Stimulated activated CD4-positive, alpha-beta T cell treated with anti-CD3 and anti-CD28 coated beads, Interleukin-15, amount 100 ng/mL, for 48 hours (primary cell): ENCODE data around the gene FIS1.
"Not testable (repeated sequence)": the region's sequence is repeated elsewhere in the genome, so short reads cannot be mapped to it uniquely, and the experiment has no call there.

ENCODE experiments used
- DNase-seq, 2 donors: peaks; one replicate each; pipeline ENCODE4 v3.0.0-alpha.2; 2020; ENCODE audit warnings: low read depth in 2 of 2

FIS1 gene

DNA sequence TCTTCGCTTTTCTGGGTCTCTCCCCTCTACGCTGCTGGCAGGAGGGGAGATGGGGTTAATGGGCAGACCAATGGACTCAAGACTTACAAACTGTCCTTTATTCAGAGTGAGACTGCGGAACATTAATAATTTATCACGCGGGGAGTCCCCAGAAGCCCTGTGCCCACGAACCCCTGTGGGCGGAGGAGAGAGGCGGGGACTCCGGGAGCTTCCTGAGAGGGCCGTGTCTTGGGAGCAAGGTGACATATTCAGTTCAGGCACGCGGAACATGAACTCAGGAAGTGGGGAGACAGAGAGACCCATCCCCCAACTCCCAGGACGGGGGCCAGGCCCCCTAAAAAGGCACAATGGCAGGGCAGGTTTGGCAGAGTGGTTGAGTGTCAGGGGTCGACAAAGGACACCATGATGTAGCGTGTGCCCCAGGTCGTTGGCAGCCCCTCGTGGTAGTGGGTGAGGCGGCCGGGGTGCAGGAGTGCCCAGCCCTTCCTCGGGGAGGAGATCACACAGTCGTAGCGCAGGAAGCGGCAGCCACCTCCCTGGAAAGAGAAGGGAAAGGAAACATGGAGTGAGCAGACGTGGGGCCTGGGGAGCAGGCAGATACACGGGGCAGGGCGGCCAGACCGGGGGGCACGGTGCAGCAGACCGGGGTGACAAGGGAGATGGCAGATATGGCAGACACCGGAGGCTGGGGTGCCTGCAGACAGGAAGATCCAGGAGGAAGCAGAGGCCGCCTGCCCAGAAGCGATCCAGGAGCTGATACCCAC is 38.8 kb downstream of the FIS1 start:
- DNase-seq: no peak

DNA sequence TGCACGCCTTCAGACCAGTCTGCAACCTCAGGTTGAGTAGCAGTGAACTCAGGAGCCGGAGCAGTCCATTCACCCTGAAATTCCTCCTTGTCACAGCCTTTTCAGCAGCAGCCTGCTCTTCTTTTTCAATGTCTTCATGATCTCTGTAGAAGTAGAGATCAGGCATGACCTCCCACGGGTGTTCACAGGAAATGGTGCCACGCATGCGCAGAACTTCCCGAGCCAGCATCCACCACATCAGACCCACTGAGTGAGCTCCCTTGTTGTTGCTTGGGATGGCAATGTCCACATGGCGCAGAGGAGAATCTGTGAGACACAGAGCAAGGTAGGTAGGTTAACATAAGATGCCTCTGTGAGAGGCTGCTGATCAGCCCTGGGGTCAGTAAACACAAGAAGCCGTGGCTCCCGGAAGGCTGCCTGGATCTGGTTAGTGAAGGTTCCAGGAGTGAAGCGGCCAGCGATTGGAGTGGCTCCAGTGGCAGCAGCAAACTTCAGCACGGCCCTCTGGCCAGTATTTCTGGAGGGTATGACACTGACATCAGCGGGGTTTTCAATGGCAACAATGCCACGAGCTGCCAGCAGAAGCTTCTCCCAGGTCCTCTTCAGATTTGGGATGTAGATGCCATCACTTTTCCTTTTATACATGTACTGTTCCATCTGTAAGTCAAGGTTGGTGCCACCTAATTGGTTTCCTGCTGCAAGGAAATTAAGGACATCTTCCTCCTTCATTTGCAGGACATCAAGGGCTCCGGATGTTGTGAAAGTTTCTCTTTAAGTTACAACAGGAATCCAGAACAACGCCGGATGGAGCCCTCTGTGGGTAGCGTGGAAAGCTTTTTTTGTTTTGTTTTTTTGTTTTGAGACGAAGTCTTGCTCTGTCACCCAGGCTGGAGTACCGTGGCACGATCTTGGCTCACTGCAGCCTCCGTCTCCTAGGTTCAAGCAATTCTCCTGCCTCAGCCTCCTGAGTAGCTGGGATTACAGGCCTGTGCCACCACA is 40.8 kb downstream of the FIS1 start:
- peak in 1 of 2 donors; percentile 13 for DNase-seq

DNA sequence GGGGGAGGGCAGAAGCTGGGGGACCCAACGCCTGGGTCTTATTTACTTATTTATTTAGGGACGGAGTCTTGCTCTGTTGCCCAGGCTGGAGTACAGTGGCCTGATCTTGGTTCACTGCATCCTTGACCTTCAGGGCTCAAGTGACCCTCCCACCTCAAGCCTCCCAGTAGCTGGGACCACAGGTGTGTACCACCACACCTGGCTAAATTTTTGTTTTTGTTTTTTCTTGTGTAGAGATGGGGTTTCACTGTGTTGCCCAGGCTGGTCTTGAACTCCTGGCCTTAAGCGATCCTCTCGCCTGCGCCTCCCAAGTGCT is 42.3 kb downstream of the FIS1 start:
- no peak for DNase-seq

DNA sequence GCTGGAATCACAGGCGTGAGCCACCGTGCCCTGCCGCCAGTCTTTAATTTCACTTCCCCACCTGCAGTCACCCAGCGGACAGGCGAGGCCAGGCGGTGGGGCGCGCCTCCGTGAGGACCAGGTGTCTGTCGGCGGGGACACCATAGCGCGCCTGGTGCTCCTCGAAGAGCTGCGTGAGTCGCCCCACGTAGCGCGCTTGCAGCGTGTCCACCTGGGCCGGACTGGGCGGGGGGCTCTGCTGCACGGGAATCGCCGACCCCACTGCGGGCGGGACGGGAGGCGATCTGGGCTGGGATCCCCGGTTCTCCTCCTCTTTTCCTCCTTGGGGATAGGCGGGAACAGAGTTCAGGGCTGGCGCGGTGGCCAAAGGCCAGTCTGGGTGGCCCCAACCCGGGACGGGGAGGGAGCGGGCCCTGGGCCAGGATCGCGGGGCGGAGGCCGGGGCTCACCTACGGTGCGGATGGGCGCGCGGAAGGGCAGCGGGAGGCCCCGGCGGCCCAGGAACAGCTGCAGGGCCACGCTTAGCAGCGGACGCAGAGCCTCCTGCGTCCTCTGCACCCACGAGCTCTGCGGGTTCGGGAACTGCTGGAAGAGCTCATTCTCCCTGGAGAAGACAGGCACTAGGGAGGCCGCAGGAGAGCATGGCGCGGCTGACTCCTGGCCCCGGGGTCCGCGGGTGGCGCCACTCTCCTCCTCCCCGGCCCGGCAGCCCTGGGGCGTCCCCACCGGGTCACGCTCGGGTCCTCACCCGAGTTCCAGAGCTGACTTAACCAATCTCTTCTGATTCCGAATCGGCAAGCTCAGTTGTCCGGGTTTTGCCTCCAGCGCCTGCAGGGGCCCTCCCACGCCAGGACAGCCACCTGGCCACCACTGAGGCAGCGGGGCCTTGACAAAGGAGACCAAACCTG is 42.9 kb downstream of the FIS1 start:
- no peak for DNase-seq

DNA sequence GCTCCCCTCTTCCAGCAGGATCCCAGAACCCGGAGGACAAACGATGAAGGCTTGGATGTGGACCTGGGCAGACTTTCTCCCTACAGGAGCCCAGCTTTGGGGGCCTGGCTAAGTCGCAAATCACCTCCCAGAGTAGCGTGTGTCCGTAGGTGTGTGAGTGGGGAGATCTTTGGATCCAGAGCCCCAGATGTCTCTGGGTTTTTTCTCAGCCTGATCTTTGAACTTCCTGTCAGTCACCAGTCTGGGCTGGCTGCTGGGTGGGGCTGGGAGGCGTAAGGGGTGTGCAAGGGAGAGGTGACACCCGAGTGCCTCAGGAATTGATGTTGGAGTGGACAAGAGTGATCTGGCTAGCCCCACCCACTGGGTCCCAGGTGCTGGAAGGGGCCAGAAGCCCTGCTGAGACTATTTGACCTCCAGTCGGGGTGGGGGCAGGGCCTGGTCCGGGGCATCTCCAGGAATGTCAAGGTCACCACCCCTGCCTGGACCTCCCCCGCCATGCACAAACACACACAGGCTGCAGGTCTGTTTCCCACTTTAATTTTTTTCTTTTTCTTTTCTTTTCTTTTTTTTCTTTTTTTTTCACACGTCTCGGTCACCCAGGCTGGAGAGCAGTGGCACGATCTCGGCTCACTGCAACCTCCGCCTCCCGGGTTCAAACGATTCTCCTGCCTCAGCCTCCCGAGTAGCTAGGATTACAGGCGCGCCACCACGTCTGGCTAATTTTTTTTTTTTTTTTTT is 43.9 kb downstream of the FIS1 start, which contains the start of gene MOGAT3:
Gene MOGAT3, minus strand, starts transcription at position 175 of the 738 bp plus-strand sequence. CDS start 182 bp downstream, outside the sequence.
- no peak for DNase-seq

GRCh38 chr7:101200504-101200861 is 44.4 kb downstream of the FIS1 start:
- no peak for DNase-seq

- DNase-seq: not testable (repeated sequence)
These were observed 45.4 kb downstream of the FIS1 start for GRCh38 chr7:101199522-101199921.

- no peak for DNase-seq
These were observed 46.4 kb downstream of the FIS1 start for GRCh38 chr7:101198476-101198875.

- no peak for DNase-seq
These were observed 46.9 kb downstream of the FIS1 start for GRCh38 chr7:101197991-101198390.

DNA sequence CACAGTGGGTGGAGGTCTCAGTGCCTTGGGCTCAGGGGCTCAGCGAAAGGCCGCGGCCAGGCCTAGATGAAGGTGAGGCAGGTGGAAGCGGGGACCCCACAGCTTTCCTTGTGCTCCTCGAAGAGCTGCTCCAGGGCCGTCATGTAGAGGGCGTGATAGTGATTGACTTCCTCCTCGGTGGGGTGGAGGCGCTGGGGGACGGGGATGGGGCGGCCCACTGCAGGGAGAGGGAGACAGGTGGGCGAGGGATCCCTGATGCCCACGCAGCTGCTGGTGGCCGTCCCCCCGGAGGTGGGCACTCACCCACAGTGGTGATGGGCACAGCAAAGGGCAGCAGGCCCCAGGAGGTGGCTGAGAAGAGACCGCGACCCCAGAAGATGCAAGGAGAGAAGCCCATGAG is 49.0 kb downstream of the FIS1 start:
- no peak for DNase-seq
